Left forelimb (tissue), 1 donor: Measurements from ENCODE around the gene SCART1.
"Not testable (repeated sequence)": the region's sequence is repeated elsewhere in the genome, so short reads cannot be mapped to it uniquely, and the experiment has no call there.

Experiments
- DNase-seq: peaks from one replicate; pipeline ENCODE4 v3.0.0-alpha.2; 2018; ENCODE audit warnings: low spot score

SCART1 gene

GRCh38 chr10:133474027-133474426 is 20.3 kb downstream of the SCART1 start:
- DNase-seq, result no peak

- no peak for DNase-seq
These were observed 21.1 kb downstream of the SCART1 start for GRCh38 chr10:133474665-133475424.

- DNase-seq, result no peak
These were observed 21.6 kb downstream of the SCART1 start for GRCh38 chr10:133475425-133475734.

- no peak for DNase-seq
These were observed 22.3 kb downstream of the SCART1 start for GRCh38 chr10:133475821-133476640.

GRCh38 chr10:133476641-133476990 is 22.9 kb downstream of the SCART1 start:
- no peak for DNase-seq

GRCh38 chr10:133481086-133481643 is 27.4 kb downstream of the SCART1 start:
- no peak for DNase-seq

GRCh38 chr10:133481657-133482056 is 27.9 kb downstream of the SCART1 start:
- no peak for DNase-seq

GRCh38 chr10:133484818-133485217 is 31.1 kb downstream of the SCART1 start:
- no peak for DNase-seq

GRCh38 chr10:133487085-133487484 is 33.3 kb downstream of the SCART1 start:
- DNase-seq, result no peak

GRCh38 chr10:133488354-133488753 is 34.6 kb downstream of the SCART1 start:
- DNase-seq, result no peak

- no peak for DNase-seq
These were observed 36.3 kb downstream of the SCART1 start for GRCh38 chr10:133489816-133490588.

GRCh38 chr10:133493562-133493961 is 39.8 kb downstream of the SCART1 start:
- DNase-seq, result not testable (repeated sequence)

- DNase-seq, result not testable (repeated sequence)
These were observed 43.6 kb downstream of the SCART1 start for GRCh38 chr10:133497363-133497762.

- DNase-seq, result not testable (repeated sequence)
These were observed 45.4 kb downstream of the SCART1 start for GRCh38 chr10:133499176-133499575.

GRCh38 chr10:133500897-133501296 is 47.2 kb downstream of the SCART1 start:
- not testable (repeated sequence) for DNase-seq

- DNase-seq, result no peak
These were observed 56.0 kb downstream of the SCART1 start for GRCh38 chr10:133509700-133510099.

GRCh38 chr10:133511408-133511807 is 57.7 kb downstream of the SCART1 start:
- DNase-seq, result no peak

GRCh38 chr10:133511907-133512528 is 58.3 kb downstream of the SCART1 start:
- no peak for DNase-seq

GRCh38 chr10:133515471-133515870 is 61.7 kb downstream of the SCART1 start:
- no peak for DNase-seq

GRCh38 chr10:133516057-133516456 is 62.3 kb downstream of the SCART1 start:
- DNase-seq, result no peak

- DNase-seq, result not testable (repeated sequence)
These were observed 64.8 kb downstream of the SCART1 start for GRCh38 chr10:133518517-133518916.
